ENCODE data around the gene GULP1.

GULP1 gene

DNA sequence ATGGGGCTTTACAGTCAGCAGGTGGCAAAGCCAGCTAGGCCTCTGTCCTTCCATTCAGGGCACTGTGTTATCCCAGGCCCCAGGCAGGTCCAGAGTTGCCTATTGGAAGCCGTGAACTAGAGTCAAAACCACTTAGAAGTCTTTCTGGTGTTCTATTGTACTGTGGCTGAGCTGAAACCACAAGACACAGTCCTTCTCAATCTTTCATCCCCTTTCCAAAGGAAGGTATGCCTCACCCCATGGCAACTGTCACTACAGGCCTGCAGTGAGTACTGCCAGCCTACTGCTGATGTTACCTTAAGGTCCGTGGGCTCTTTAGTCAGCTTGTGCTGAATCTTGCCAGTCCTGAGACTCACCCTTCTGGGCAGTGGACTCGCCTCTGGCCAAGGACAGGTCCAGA lies 181.6 kb downstream of the GULP1 start:
- ATAC-seq (no peak), DNase-seq (no peak)

DNA sequence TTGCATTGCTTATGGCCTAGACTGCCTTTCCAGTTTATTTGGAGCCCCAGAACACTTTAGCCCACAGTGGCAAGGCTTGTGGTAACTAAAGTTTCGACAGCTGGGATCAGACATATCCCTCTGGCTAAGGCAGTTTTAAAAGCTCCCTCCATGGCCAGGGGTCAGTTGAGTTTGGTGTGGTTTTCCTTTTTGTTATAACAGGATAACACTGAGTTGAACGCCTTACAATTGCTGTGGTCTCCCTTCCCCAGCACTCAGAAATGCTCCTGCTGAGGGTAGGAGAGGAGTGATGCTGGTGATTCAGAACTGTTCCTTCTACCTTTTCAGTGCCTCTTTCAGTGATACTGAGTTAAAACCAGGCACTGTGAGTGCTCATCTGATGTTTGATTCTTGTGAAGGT lies 182.6 kb downstream of the GULP1 start:
- ATAC-seq (no peak), DNase-seq (no peak)

DNA sequence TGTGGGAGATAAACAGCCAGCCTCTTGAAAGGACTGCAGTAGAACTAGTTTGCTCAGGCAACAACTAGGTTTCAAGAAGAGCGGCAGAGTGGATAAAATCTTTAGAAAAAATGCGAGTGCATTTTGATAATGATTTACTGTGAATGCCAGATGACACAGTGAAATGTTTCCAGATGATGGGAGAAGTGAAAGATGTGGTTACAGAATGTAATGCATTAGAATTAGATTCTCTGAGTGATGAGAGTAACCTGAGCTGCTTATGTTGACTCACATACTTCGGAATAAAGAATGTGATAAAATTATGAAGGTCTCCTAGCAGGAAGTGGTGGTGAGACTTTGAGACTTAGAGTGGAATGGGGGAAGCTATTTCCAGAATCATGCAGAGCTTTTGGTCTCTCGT lies 184.3 kb downstream of the GULP1 start:
- ATAC-seq (no peak), DNase-seq (no peak)

DNA sequence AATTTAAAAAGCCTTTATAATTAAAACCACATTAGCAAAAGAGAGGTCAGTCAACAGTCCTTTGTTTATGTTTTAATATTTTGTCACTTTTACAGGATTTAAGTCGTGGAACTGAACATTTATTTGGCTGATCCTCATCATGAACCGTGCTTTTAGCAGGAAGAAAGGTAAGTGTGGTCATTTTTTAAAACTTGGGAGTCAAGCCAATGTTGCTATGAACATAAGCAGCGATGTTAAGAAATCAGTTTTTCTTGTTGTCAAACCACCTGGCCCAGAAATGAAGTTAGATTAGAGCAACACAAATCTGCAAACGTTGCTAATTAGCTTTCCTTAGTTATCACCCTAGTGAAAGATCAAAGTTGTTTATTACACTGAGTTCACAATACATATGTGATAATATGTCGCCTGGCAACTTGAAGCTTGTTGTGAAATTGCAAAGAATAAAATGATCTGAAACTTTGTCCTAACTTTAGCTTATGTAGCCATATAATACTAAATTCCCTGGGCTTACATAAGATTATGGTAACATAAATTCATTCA lies 186.0 kb downstream of the GULP1 start:
- ATAC-seq (no peak), DNase-seq (no peak)

DNA sequence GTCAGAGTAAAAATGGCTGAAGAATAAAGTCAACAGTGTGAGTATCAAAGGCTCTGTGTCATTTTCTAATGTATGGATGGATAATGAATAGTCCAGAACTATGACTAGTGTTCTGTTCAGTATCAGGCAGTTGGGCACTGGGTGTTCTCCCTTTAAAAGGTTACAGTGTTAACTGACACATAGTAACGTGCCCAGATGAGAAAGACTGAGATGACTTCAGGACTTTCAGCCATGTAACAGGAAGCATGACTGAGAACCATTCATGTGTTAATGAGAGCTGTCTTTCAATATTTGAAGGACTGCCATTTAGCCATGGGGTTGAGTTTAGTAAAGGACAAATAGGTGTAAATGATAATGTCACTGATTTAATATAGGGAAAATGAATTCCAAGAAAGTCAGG lies 187.1 kb downstream of the GULP1 start:
- peak; percentile 55 for ATAC-seq
- DNase-seq: no peak

DNA sequence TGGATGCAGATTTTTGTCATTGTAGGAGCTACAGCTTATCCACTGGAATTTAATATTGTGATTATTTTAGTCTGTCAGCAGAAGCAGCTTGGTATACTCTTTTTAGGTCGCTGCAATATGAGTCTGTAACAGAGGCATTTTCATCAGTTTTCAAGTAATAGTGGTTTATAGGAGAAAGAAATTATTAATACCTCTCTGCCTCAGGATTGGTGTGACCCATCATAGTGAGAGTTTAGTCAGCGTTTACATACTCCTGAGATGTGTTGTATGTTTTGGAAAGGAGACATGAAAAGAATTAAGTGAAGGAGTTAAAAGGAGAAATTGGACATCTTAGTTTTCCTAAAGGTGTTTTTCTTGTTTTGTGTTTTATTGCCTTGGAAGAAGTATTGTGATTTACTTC lies 189.8 kb downstream of the GULP1 start:
- no peak for DNase-seq
- ATAC-seq: no peak

DNA sequence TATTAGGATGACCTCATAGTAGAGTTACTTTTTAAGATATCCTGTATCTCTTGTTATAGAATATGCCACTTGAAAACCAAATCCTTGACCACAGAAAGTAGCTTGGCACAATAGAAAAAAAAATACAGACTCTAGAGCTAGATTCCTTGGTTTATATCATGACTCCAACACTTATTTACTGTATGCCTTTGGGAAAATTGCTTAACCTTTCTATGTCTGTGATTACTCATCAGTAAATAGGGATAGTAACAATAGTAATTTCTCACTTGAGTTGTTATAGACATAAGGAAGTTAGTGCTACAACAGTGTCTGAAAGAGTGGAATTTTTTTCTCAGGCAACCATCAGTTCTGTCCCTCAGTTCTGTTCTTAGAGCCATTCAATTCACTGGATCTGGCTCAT lies 193.8 kb downstream of the GULP1 start:
- no peak for DNase-seq

DNA sequence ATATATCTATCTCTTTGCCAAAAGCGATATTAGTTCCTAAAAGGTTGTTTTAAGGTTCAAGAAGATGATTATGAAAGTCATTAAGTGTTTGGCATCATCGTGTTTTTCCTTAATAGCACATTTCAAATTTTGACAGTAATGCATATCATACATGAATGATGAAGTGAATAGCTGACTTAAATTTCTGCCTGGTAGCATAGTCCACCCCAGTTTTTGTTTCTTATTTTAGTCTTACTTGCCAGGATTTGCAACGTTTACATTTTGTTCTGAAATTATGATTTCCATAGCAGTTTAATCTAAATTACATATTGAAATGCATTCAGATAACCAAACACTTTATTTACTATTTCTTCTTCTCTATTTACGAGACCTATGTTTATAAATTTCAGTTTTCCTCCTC lies 201.1 kb downstream of the GULP1 start:
- ATAC-seq (no peak), DNase-seq (no peak)

More for the DNA sequence above, 193.8 kb downstream of the GULP1 start:
- ATAC-seq: no peak

DNA sequence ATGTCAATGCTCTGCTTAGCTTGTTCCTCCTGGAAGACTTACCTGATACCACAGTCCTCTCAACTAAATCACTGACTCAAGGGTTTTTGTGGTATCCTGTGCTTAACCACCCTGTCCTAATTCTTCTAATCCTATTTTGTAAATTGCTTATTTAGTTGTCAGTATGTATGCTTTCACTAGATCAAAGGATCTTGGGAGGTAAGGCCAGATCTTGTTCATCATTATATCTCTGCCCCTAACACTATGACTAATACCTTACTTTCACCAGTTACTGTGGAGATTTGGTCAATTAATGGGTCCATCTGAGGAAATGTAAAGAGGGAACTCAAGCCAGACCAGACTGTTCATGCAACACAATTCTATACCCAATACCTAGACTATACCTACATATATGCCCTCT lies 203.2 kb downstream of the GULP1 start:
- DNase-seq (no peak), ATAC-seq (no peak)

DNA sequence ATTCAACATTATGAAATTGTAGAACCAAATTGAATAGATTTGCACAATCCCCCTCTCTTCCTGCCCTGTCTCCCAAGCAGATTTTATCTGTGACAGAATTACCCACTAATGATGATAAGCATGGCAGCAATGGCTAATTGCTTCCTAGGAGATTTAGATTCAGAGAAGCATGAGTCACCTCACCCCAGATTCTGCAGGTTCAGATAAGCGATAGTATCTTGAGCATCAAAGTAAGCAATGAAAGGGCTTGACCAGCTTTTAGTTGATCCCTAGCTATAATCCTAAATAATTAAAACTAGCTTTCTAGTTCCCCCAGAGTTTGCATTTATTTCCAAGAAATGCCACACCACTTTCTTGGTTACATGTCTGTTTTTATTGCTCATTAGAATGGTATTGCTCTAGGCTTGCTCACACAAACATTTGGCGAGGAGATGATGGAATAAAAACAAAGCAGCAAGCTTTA lies 204.3 kb downstream of the GULP1 start:
- ATAC-seq (no peak), DNase-seq (no peak)

DNA sequence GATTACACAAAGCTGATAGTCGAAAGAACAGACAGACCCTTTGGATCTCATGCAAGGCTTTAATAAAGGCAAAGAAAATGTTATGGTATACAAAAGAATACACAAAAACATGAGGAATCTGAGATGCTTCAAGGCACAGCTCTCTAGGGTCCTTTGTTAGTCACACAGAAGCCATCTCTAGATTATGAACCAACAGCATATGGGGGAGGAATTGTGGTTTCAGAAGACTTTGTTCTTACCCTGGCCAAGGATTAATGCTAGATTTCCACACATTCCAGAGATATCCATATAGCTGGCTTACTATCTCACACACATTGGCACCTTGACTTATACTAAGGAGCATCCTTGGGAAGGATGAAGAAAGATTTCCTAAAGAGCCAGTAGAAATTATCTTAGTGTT lies 206.1 kb downstream of the GULP1 start:
- DNase-seq (no peak), ATAC-seq (no peak)

DNA sequence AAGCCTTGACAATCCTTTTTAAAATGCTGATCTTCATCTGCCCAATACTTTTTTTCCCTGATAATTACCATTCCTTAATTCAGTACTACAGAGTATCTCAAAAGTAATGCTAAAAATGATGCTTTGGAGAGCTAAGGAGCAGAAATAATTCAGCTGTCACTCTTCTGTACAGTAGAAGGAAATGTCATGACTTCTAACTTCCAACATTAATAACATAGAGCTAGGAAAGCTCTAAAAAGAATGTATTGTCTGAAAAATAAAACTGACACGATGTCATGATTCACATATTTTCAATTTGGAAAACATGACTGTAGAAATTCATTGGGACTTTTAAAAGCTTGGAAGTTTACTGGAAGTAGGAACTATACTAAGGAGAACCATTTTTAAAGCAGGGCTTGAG lies 212.3 kb downstream of the GULP1 start:
- ATAC-seq (no peak), DNase-seq (no peak)

DNA sequence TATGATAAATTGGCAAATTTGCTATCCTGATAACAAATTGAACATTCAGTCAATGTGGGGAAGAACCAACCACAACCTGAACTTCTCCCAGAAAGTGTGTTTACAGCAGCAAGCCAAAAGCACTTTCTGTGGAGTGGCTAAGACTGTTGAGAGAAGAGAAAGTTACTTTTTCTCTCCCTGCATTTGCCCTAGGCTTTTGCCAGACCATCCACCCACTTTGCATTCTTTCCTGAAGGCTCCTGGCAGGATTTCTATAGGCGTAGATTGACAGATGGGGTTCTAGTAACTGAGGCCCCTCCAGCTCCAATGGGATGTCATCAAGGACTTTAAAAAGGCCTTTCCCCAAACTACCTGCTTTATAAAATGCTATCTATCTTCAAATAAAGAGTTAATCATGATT lies 215.2 kb downstream of the GULP1 start:
- no peak for ATAC-seq
- no peak for DNase-seq

DNA sequence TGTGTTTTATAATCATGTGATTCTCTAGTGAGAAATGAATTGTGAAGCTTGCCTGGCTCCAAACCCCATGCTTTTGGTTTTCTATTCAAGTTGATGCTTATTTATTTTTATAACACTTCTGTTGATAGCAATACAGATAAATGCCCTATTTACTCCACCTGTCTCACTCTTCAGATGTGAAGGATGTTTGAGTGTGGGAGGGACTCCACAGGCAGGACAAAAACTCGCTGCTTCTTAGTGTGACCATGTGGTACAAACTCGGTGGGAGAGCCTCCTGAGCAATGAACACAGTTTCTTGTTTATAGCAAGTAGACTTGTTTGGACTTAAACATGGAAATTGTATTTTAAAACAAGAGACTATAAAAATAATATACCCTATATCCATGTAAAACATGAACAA lies 219.7 kb downstream of the GULP1 start:
- ATAC-seq: no peak
- DNase-seq: no peak

DNA sequence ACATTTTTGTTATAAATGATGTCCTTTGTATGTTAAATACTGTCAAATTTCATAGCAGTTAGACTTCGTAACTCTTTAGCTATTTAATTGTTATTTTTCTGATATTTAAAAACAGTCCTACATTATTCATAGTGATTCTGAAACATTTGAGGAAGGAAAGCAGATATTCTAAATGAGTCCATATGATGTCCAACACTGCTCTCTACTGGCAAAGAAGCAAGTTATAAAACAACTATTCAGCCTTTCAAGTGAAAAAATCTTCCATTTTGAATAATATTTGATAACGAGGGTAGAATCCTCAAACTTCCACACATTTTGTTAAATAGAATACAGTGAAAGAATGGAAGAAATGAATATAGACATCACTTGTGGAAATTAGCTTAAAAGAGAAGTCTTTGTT lies 220.8 kb downstream of the GULP1 start:
- ATAC-seq (no peak), DNase-seq (no peak)

DNA sequence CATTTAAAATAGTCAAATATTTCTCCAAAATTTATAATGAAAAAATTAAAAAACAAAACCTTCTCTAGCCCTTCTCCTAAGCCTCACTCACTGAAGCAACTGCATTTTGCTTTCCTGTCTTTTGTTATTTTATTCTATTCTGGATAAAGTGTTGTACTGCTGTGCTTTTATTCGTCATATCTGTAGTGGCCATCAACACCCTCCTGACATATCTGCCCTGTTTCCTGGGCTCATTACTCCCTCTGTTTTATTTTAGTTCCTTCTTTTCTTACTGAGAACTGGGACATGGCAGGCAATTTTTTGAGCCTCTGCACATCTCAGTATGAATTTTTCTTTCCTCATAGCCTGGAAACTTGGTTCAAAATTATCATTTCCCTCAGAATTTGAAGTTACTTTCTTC lies 224.2 kb downstream of the GULP1 start:
- DNase-seq (no peak), ATAC-seq (no peak)

DNA sequence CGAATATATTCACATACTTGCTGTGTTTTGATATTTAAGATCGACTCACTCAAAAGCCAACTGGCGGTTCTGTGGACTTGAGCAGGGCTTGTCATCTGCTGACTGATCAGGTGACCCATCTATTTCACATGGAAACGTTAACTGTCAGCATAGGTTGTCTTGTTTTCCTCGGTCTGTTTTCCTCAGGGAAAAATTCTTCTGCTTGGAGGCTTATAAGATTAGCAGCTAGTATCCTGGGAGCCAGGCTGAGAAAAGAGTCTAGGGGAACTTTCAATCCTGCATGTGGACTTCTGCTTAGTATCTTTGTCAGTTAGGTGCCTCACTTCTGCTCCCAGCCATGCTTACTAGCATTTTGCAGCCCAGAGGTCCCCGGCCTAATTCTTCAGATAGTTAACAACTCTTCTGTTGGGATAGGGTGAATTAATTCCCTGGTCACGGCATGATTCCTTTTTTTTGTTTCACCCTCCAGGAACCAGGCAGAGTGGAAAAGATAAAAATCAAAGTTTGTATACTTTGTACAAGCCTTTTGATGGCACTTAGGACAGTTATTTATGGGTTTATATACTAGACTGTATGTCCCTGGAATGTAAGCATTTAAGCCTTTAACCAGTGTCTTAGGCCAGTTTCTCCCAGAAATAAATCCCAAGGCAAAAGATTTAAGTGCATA lies 226.0 kb downstream of the GULP1 start:
- no peak for DNase-seq

DNA sequence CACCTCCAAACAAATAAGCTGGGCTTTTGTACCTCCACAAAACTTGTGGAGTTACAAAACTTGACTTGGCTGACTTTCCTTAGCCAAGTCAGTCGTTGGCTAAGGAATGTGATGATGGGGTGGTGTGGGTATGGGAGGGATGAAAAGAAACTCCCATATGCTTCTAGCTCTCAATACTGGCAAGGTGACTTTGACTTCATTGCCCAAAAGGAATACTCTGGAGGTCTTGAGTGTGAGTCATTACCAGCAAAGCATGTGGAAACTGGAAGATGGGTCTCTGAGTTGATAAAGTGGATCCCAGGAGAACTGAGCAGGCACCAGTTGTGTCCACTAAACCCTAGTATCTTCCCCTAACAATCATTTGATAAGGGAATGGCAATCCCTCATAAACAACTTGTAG lies 226.7 kb downstream of the GULP1 start:
- ATAC-seq: no peak
- no peak for DNase-seq

More for the DNA sequence above, 226.0 kb downstream of the GULP1 start:
- ATAC-seq: no peak

DNA sequence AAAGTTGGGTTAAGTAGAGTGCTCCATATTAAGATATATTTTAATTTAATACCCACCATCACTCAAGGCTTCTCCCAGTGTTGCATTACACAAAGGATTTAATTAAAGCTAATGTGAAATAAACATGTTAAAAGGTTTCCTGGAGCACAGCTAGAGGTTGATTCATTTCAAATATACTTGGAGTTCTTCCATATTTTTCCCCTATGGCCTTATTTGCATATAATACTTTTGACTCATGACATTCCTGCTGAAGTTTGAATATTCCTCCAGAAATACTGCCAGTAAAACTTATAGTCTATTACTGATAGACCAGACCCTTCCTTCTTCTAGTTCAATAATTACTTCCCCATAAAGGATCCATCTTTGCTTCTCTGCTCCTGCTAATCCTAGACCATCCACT lies 227.5 kb downstream of the GULP1 start:
- ATAC-seq (no peak), DNase-seq (no peak)

DNA sequence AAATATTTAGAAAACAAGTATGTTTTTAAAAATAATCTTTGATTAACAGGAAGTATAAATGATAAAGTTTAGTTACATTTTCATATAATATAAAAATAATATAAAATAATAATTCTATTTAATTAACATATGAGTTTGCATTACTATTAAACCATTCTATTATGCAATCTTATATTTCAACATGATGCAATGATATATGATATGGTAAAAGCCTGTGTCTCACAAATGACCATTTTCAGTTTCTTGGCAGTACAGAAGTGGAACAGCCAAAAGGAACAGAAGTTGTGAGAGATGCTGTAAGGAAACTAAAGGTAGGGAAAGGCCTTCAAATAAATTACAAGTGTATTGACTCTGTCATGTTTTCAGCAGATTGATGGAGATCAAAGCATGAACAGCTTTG lies 230.8 kb downstream of the GULP1 start:
- ATAC-seq (no peak), DNase-seq (no peak)

DNA sequence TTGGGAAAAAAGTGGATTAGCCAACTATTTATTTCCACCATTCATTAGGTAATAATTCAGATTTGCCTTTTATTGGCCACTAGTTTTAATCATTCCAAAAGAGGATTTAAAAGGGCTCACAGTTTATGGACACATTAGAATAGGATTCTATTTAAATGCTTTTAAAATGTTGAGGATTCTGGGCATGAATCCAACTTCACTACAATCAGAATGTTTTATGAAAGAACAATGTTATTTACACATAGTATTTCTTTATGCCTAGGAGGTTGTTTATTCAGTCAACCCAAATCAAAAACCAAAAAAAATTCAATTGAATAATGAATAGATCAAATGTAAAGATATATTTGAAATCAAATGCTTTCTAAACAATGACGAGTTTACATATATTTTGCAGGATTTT lies 232.2 kb downstream of the GULP1 start:
- no peak for ATAC-seq
- no peak for DNase-seq

DNA sequence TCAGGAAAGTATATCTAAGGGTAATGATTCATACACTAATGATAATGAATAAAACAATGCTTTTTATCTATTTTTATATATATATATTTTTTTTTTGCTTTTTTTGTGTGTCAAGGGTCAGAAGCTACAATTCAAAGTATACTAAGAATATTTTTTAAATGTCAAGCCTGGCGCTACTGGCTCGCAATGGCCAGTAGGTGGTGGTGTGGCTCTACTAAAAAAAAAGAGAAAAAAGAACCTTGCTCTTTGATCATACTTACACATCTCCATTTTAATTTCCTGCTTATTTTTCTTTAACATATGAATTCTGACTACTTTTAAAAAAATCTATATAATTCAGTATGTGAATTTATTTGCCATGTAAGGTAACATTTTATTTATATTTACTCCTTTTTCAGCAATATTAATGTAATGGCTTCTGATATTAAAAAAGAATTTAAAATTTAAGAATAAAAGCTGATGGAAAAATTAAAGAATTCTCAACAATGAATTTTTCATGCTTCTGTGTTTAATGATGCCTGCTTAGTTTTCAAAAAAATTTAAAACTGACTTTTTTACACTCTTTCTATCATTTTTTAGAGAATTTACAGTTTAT lies 232.9 kb downstream of the GULP1 start:
- DNase-seq: peak; percentile 7
- no peak for ATAC-seq

DNA sequence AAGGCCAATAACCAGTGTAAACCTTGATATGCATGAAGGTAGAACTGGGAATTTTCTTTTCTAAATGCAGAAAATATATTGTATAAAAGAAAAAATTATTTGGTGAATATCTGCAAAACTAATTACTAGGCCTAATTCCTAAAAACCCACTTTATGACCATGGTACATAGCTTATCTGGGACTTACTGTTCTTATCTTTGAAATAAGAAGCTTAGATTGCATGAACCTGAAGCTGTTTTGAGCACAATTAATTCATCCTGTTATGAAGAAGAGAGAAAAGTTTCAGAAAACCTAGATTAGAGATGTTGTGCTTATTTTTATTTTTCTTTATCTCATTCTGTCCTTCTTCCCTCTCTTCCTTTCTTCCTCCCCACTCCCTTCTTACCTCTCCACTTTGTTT lies 235.0 kb downstream of the GULP1 start:
- DNase-seq (no peak), ATAC-seq (no peak)

DNA sequence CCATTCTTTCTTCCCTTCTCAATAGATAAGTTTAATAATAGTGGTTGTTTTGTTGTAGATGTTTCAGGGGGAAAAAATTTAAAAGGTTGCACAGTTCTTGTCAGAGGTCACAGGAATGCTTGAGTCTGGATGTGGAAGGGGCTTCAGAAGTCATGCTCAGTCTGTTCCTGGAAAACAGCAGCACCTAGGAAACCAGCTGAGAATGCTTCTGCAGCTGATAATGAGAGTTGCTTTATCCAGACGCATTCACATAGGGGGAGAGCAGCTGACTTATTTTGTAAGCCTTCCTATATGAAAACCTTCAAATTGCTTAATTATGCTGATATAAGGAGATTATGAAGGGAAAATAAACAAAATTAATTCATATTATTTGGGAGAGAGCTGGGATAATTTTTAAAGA lies 235.5 kb downstream of the GULP1 start:
- DNase-seq: no peak
- ATAC-seq: no peak
